ENCODE results near the gene KRTCAP2.

- TF ChIP-seq EZH2 (IDR thresholded peaks at IDR 0.05; ENCODE audit: insufficient read depth, poor library complexity, severe bottlenecking) (no peak), EZH2phosphoT487 (IDR thresholded peaks at IDR 0.05; ENCODE audit: insufficient read depth, low read depth) (no peak)
Observed at GRCh38 chr1:155167166-155168104, 5.7 kb downstream of the KRTCAP2 start.
